ENCODE measurements around the gene PDS5B. TPM values are rescaled to one million over a fixed set of nuclear protein-coding genes. Genes with fewer than 3 reads are reported as not detected.

Gene PDS5B
- total RNA-seq, 6 experiments from 2014 or later = 11.9 to 14.2 (median 12.5) TPM

- ATAC-seq (no peak), DNase-seq (no peak)
- 70% methylated on average over 1 of the region's 1 CpG for WGBS (ENCODE audit: insufficient coverage, low coverage, low lambda C conversion rate, missing lambda C conversion rate)
- no peaks in the 10 kb centered on the region for H3K9me3 ChIP-seq
- no peak overlapping the region for H3K27ac ChIP-seq
- H3K36me3 ChIP-seq = no peaks in the 10 kb centered on the region
- TF ChIP-seq CTCF (IDR thresholded peaks at IDR 0.05) = no peak
- no peak for TF ChIP-seq POLR2A (IDR thresholded peaks at IDR 0.05)
- no peaks in the 10 kb centered on the region for H3K27me3 ChIP-seq
- intact Hi-C loops (cut with DNase I) = no loop called here
- H3K4me1 ChIP-seq = peaks cover 0 to 12% (median 0%) of the 10 kb centered on the region in 4 donors
- no peak overlapping the region for H3K4me3 ChIP-seq
Observed at GRCh38 chr13:32610977-32611376, 24.7 kb downstream of the PDS5B start.

- WGBS (ENCODE audit: insufficient coverage, low coverage, low lambda C conversion rate, missing lambda C conversion rate) = 86% methylated on average over 5 of the region's 5 CpGs
Observed at GRCh38 chr13:32616883-32617511, 30.7 kb downstream of the PDS5B start.

GRCh38 chr13:32622827-32623226, 36.6 kb downstream of the PDS5B start:
- 92% methylated on average over 2 of the region's 3 CpGs for WGBS (ENCODE audit: insufficient coverage, low coverage, low lambda C conversion rate, missing lambda C conversion rate)
- no peak overlapping the region for H3K4me3 ChIP-seq
- no peak overlapping the region for H3K27ac ChIP-seq
- no peaks in the 10 kb centered on the region for H3K27me3 ChIP-seq
- peaks cover 0 to 13% (median 2%) of the 10 kb centered on the region in 4 donors for H3K9me3 ChIP-seq
- TF ChIP-seq POLR2A (IDR thresholded peaks at IDR 0.05) (no peak), CTCF (IDR thresholded peaks at IDR 0.05) (no peak)
- DNase-seq (no peak), ATAC-seq (no peak)
- intact Hi-C loops (cut with DNase I) = no loop called here
- H3K36me3 ChIP-seq = no peaks in the 10 kb centered on the region
- peaks cover 0 to 5% (median 0%) of the 10 kb centered on the region in 4 donors for H3K4me1 ChIP-seq

More at GRCh38 chr13:32616883-32617511, 30.7 kb downstream of the PDS5B start:
- ATAC-seq (no peak), DNase-seq (no peak)
- Histone ChIP-seq H3K36me3 (no peaks in the 10 kb centered on the region), H3K4me3 (no peak overlapping the region), H3K27ac (no peak overlapping the region), H3K4me1 (no peaks in the 10 kb centered on the region), H3K27me3 (no peaks in the 10 kb centered on the region), H3K9me3 (no peaks in the 10 kb centered on the region)
- TF ChIP-seq POLR2A (IDR thresholded peaks at IDR 0.05) = no peak
- TF ChIP-seq CTCF (IDR thresholded peaks at IDR 0.05) = no peak
- intact Hi-C loops (cut with DNase I) = no loop called here

- no peak overlapping the region for H3K27ac ChIP-seq
- H3K4me3 ChIP-seq = no peak overlapping the region
- no peaks in the 10 kb centered on the region for H3K36me3 ChIP-seq
- DNase-seq (no peak), ATAC-seq (no peak)
- no peaks in the 10 kb centered on the region for H3K27me3 ChIP-seq
- peaks cover 0 to 13% (median 2%) of the 10 kb centered on the region in 4 donors for H3K9me3 ChIP-seq
- intact Hi-C loops (cut with DNase I) = no loop called here
- TF ChIP-seq CTCF (IDR thresholded peaks at IDR 0.05) = no peak
- TF ChIP-seq POLR2A (IDR thresholded peaks at IDR 0.05) = no peak
- peaks cover 0 to 11% (median 0%) of the 10 kb centered on the region in 4 donors for H3K4me1 ChIP-seq
- 82% methylated on average over 1 of the region's 1 CpG for WGBS (ENCODE audit: insufficient coverage, low coverage, low lambda C conversion rate, missing lambda C conversion rate)
Observed at GRCh38 chr13:32624441-32624840, 38.2 kb downstream of the PDS5B start.
